ENCODE data around the gene OR1Q1. TPM values are rescaled to one million over a fixed set of nuclear protein-coding genes. Genes with fewer than 3 reads are reported as not detected.

The OR1Q1 gene
- total RNA-seq, 2 donors from 2014 or later, result 0.45 TPM; not detected in 1

Other genes with a start within 250 kb of the OR1Q1 start
- under 1 TPM; 0.13 to 0.37 TPM for gene PTGS1, start 243.7 kb upstream of the OR1Q1 start, total RNA-seq
- gene OR1J1, start 136.8 kb upstream of the OR1Q1 start, total RNA-seq, result not detected
- gene OR1J2, start 103.9 kb upstream of the OR1Q1 start, total RNA-seq, result not detected
- gene OR1J4, start 95.6 kb upstream of the OR1Q1 start, total RNA-seq, result not detected
- not detected for gene OR1N1, start 87.4 kb upstream of the OR1Q1 start, total RNA-seq
- gene OR1N2, start 61.6 kb upstream of the OR1Q1 start, total RNA-seq, result under 1 TPM in 1 of 2 donors, not detected in 1; 0.37 TPM
- not detected for gene OR1L8, start 31.4 kb upstream of the OR1Q1 start, total RNA-seq
- under 1 TPM; 0.26 TPM for gene OR1B1, start 42.9 kb downstream of the OR1Q1 start, total RNA-seq
- not detected for gene OR1L1, start 47.0 kb downstream of the OR1Q1 start, total RNA-seq
- not detected for gene OR1L3, start 60.4 kb downstream of the OR1Q1 start, total RNA-seq
- gene OR1L4, start 109.3 kb downstream of the OR1Q1 start, total RNA-seq, result not detected
- not detected for gene OR1L6, start 127.6 kb downstream of the OR1Q1 start, total RNA-seq
- gene OR5C1, start 174.2 kb downstream of the OR1Q1 start, total RNA-seq, result not detected
- gene OR1K1, start 185.4 kb downstream of the OR1Q1 start, total RNA-seq, result not detected
- gene PDCL, start 213.8 kb downstream of the OR1Q1 start, total RNA-seq, result 10 to 100 TPM; 15.4 to 24.0 TPM